Measurements from ENCODE around the gene MARVELD2.

The MARVELD2 gene

GRCh38 chr5:69492923-69493395 lies 78.0 kb downstream of the MARVELD2 start:
- no peak for DNase-seq (ENCODE audit: low read depth in 2 of 2)

DNA sequence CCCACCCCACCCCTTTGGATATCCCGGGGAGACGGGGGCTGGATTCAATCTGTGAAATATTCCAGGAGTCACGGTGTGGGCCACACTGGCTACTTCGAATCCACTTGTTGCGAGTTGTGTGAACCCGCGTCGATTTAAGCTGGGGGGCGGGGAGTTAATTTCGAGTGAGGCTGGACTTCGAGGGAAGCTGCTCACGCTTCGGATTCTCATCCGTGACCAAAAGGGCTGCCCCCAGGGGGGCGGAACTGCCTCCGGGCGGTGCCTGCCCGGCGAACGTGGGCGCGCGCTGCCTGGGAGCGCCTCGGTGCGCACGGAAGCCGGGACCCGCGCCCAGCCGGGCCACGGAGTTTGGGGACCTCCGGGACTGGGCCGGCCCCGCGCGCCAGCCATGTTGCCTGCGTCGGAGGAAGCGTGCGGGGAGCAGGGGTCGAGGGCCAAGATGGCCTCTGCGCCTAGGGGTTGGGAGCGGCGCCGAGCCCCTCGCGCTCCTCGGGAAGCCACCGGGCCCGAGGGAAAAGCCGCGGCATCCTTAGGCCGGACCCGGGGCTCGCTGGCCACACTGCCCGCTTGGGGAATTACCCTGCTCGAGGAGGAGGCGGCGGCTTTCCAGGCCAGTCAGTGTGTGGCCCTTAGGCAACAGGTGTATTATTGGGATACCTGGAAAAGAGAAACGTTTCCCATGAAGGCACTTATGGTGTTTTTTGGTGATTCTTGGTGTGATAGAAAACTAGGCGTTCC lies 78.6 kb downstream of the MARVELD2 start:
- no peak for DNase-seq (ENCODE audit: low read depth in 2 of 2)

Measured in stimulated activated CD8-positive, alpha-beta memory T cell treated with anti-CD3 and anti-CD28 coated beads, Interleukin-15, amount 100 ng/mL, for 4 hours (primary cell).